Esophagus mucosa (tissue), 1 donor: Measurements from ENCODE around the gene COQ8A. TPM values are rescaled to one million over a fixed set of nuclear protein-coding genes. Genes with fewer than 3 reads are reported as not detected.

Experiments
- ATAC-seq: fragments of 200-7000 bp; cut with Tn5 transposase; one replicate; pipeline ENCODE4 v1.9.1; 2020
- total RNA-seq: library from RNA; stranded (reverse); gene quantifications from one replicate; pipeline ENCODE4 v1.2.4, GENCODE V29; 2023
- donor health status: DM: yes; HTN: yes; CAD: no.

The COQ8A gene
- total RNA-seq, 1 donor from 2014 or later: 6.3 TPM

DNA sequence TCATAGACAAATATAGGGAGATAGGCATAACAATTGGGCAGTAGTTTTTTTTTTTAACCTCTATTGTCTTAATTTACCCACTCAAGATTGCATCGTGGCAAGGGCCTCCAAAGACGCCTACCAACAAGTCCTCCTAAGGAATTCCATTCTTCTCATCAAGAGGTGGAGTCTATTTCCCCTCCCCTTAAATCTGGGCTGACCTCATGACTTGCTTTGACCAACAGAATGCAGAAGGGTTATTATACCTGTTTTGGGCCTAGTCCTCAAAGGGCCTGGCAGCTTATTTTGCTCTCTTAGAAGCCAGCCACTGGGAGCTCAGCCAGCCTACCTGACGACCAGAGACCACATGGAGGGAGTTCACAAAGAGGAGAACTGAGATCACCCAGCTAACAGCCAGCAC lies 92.3 kb downstream of the COQ8A start:
- no peak for ATAC-seq

GRCh38 chr1:227033880-227034279 lies 93.8 kb downstream of the COQ8A start:
- peak; percentile 72 for ATAC-seq

GRCh38 chr1:227035316-227035715 lies 95.2 kb downstream of the COQ8A start:
- no peak for ATAC-seq

DNA sequence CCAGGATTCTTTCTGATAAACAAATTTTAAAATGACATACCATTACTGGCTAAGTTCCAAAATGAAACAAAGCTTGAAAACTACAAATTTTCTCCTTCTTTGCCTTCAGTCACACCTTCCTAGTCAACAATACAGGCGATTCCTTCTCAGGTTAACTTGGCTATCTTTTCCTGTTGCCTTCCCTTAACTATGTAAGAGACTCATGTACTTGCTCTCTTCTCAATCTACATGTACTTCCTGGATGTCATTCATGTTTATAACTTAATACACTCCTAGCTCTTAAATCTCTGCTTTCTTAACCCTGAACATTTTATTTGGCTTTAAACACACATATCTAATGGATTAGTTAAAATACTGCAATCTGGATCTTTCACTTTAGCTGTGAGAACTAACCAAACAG lies 97.0 kb downstream of the COQ8A start:
- no peak for ATAC-seq

Other genes starting within 250 kb of the COQ8A start
- 10.9 TPM for gene ITPKB, start 201.0 kb upstream of the COQ8A start, total RNA-seq
- 6.9 TPM for gene PSEN2, start 69.7 kb upstream of the COQ8A start, total RNA-seq